AG04450 (cell line): ENCODE measurements around the gene DNAJC30. TPM values are rescaled to one million over a fixed set of nuclear protein-coding genes. Genes with fewer than 3 reads are reported as not detected.

Source experiments
- CTCF ChIA-PET: fragments of 300-600, 350-600 bp; formaldehyde crosslinking; extraction: SDS; loops from one replicate; lab custom pipeline; 2022; ENCODE audit warnings: antibody characterized with exemption, inconsistent platforms; lab: Charles Lee
- POLR2A ChIA-PET: fragments of 350-600 bp; formaldehyde crosslinking; extraction: SDS; loops from one replicate; lab custom pipeline; 2021; ENCODE audit warnings: antibody characterized with exemption, inconsistent platforms; lab: Yijun Ruan, JAX
- DNase-seq: peaks from one replicate; pipeline ENCODE4 v3.0.0-alpha.2; 2011; ENCODE audit warnings: low read depth, low spot score
- H3K27ac ChIP-seq: one replicate; pipeline ENCODE4 v1.5.1; 2012; ENCODE audit warnings: low read depth, low read length, control low read depth
- H3K27me3 ChIP-seq: one replicate; pipeline ENCODE4 v1.6.0; 2012; ENCODE audit warnings: low read length; ENCODE audit not compliant: control insufficient read depth, insufficient read depth
- H3K4me3 ChIP-seq: 2 replicates; pipeline ENCODE4 v1.5.1; 2011; ENCODE audit warnings: mild to moderate bottlenecking, low read depth, low read length, control low read depth
- H3K9me3 ChIP-seq: 2 replicates; pipeline ENCODE4 v1.5.1; 2012; ENCODE audit warnings: low read length; ENCODE audit not compliant: control insufficient read depth, insufficient read depth
- polyA plus RNA-seq: library from polyadenylated mRNA; depleted of rRNA; stranded (reverse); fragments of >200 nt; gene quantifications from 2 replicates; pipeline ENCODE4 v1.2.3, GENCODE V29; 2011
- TF ChIP-seq, protein P1 (sequence below): IDR thresholded peaks from 2 replicates; pipeline ENCODE4 v1.5.1; 2011; ENCODE audit warnings: low read depth, low read length, control low read depth, inconsistent platforms

DNAJC30 gene
- polyA plus RNA-seq, 1 experiment = 5.9 TPM

DNA sequence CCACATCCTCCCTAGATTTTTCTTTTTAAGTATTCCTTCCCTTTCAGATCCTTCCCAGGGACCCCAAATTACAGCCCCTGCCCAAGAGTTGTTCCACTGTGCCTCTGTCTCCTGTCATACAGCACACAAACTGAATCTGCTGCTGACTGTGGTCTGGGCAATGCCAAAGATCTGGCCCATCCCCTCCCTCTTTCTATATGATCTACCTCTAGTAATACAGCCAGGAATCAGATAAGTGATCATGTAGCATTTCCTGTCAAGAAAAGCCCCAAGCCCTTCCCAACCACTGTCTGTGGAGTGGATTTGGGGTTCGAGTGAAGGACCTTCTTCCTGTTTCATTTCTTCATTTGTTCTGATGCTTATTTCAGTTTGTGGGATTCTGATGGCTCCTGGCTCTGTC is 29.5 kb upstream of the DNAJC30 start:
- CTCF ChIA-PET = no interaction called here
- H3K27ac ChIP-seq = no peak overlapping the region

DNA sequence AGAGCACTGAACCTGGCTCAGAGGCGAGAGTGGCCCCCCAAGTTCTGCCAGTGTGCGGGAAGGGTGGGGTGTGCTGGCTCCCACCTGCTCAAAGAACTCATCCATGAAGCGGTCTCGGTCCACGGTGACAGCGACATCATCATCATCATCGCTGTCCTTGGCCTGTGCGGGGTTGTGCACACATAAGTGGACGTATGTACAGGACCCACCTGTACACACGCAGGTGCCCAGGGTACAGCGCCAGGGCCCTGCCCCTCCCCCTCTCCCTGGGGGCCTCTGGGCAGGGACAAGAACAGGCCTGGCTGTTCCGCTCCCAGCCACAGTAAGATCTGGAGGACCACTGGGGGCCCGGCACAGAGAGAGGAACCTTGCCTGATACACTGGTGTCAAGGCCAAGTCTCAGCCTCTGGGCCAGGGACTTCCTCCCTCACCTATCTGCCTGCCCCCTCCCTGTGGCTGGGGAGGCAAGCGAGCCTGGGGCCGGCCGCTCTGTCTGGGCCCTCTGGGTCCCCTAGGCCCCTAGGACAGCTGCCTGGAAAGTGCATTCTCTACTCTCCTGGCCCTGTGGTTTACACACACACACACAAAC is 25.8 kb upstream of the DNAJC30 start:
- H3K27me3 ChIP-seq = no peaks in the 10 kb centered on the region
- DNase-seq = no peak
- no peaks in the 10 kb centered on the region; the same call in 1 of the 2 replicates for H3K9me3 ChIP-seq
- ChIA-PET POLR2A (no interaction called here), CTCF (no interaction called here)
- no peak overlapping the region for H3K4me3 ChIP-seq
- TF ChIP-seq, protein P1, sequence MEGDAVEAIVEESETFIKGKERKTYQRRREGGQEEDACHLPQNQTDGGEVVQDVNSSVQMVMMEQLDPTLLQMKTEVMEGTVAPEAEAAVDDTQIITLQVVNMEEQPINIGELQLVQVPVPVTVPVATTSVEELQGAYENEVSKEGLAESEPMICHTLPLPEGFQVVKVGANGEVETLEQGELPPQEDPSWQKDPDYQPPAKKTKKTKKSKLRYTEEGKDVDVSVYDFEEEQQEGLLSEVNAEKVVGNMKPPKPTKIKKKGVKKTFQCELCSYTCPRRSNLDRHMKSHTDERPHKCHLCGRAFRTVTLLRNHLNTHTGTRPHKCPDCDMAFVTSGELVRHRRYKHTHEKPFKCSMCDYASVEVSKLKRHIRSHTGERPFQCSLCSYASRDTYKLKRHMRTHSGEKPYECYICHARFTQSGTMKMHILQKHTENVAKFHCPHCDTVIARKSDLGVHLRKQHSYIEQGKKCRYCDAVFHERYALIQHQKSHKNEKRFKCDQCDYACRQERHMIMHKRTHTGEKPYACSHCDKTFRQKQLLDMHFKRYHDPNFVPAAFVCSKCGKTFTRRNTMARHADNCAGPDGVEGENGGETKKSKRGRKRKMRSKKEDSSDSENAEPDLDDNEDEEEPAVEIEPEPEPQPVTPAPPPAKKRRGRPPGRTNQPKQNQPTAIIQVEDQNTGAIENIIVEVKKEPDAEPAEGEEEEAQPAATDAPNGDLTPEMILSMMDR = no peak
- no peak overlapping the region for H3K27ac ChIP-seq

More for the DNA sequence above, 29.5 kb upstream of the DNAJC30 start:
- TF ChIP-seq, protein P1 = no peak
- POLR2A ChIA-PET = interaction anchor here (0.5 to 0.6 kb wide), 2 partner anchors 16 to 407 kb away, joined by 3 to 4 read pairs; no protein-coding TSS in a partner anchor
- DNase-seq = no peak
- Histone ChIP-seq H3K27me3 (no peaks in the 10 kb centered on the region), H3K4me3 (no peak overlapping the region), H3K9me3 (no peaks in the 10 kb centered on the region; the same call in 1 of the 2 replicates)

DNA sequence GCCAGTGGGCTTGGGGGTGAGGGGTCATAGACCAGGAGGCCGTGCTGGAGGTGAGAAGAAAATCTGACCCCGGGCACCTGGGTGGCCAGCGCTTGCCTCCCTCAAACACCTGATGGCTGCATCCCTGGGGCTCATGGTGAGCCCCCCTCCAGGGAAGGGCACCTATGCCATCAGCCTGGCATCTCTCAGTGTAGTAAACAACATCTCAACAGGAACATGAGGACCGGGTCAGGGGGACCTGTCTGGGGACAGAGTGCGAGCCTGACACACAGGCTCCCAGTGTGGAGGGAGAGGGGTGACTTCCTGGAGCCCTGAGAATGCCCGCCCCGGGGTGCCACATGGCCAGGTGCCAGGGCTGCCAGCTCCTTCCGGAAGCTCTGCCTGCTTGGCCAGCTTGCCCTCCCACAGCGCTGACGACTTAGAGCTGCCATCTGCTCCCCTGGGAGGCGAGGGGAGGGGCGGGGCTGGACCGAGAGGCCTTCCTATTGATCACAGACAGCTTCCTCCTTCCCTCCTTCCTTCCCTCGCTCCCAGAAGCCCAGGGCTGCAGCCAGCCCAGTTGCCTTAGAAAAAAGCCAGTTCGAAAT is 23.9 kb upstream of the DNAJC30 start:
- Histone ChIP-seq H3K4me3 (no peak overlapping the region), H3K27me3 (no peaks in the 10 kb centered on the region), H3K9me3 (no peaks in the 10 kb centered on the region; the same call in 1 of the 2 replicates), H3K27ac (no peak overlapping the region)
- DNase-seq = no peak
- ChIA-PET POLR2A (interaction anchor here (1.5 kb wide), 1 partner anchor 8 kb away, joined by 5 read pairs; no protein-coding TSS in a partner anchor), CTCF (no interaction called here)
- TF ChIP-seq, protein P1 = no peak

DNA sequence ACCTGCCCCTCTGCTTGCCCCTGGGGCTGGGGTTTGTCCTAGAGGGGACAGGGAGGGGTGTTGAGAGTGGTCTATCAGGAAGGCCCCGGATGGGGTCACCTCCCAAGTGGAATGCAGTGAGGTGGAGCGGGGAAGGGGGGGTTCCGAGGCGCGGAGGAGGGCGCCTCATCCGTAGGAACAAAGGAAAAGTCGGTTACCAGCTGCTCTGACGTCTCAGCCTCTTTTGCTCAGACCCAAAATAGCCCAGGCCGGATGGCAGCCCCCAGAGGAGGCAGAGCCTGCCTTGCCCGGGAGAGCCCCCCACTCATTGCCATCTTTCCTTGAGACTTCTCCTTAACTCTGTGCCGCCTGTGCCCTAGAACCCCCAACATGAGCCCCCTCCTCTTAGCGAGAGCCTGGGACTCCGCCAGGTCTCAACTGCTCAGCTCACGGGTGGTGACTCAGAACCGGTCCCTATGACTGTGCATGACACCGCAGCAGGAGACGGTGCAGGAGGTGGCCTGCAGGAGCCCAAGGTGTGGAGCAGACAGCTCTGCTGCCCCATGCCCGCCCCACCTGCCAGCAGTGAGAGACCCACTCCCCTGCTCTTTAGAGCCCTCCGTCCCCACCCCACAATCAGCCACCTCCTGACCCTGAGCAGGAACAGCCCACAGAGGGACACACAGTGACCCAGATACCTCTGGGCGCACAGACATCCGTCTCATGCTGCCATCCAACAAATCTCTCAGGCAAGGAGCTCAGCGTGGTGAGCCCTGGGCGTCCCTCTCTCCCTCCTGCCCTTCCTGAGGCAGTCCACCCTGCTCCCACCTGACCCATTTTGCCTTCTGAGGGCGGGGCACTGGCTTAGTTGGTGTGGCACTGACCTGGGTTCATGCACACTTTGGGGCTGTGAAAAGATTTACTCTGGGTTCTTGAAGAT is 23.1 kb upstream of the DNAJC30 start:
- H3K4me3 ChIP-seq = no peak overlapping the region
- no peaks in the 10 kb centered on the region for H3K27me3 ChIP-seq
- no peaks in the 10 kb centered on the region; the same call in 1 of the 2 replicates for H3K9me3 ChIP-seq
- POLR2A ChIA-PET = interaction anchor here (0.5 to 1.5 kb wide), 4 partner anchors 9 to 105 kb away, joined by 4 to 6 read pairs (median 5); no protein-coding TSS in a partner anchor
- CTCF ChIA-PET = no interaction called here
- DNase-seq = no peak
- no peak overlapping the region for H3K27ac ChIP-seq
- TF ChIP-seq, protein P1 = no peak
